GM19239 (cell line): ENCODE data around the gene IMP4.
"Not testable (repeated sequence)": the region's sequence is repeated elsewhere in the genome, so short reads cannot be mapped to it uniquely, and the experiment has no call there.

ENCODE experiments used
- DNase-seq: peaks from one replicate; pipeline ENCODE4 v3.0.0; 2011; ENCODE audit warnings: low spot score; ENCODE audit not compliant: insufficient read length
- FAIRE-seq: peaks from 2 replicates; lab custom pipeline; 2011; peaks lifted over from hg19 to GRCh38; lab: Jason Lieb, UNC

Gene IMP4, protein sequence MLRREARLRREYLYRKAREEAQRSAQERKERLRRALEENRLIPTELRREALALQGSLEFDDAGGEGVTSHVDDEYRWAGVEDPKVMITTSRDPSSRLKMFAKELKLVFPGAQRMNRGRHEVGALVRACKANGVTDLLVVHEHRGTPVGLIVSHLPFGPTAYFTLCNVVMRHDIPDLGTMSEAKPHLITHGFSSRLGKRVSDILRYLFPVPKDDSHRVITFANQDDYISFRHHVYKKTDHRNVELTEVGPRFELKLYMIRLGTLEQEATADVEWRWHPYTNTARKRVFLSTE

DNA sequence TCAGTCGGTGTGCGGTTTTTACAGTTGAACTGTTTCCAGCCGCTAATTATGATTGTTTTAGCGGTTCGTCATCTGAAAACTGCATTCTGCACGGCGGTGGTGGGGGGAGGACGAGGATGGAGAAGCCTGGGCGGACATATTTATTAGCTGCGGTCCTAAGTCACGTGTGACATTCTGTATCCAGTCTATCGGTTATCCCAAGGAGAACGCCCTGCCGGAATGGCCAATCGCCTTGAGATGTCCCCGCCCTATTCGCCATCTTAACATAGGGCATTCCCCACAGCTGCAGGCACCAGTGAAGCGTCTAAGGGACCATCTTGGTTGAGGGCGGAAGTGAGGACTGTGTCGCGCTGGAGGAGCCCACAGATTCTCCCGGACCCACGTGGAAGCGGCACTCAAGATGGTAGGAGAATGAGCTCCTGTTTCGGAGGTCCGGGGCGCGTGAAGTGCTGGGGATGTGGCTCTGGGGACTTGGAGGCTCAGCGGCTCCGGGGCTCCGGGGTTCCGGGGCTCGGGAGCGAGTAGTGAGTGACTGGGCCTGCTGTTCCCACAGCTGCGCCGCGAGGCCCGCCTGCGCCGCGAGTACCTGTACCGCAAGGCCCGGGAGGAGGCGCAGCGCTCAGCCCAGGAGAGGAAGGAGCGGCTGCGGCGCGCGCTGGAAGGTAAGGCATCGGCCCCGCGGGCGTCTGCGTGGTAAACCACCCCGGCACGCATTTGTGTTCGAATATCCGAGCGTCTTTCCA, at the start of gene IMP4:
IMP4 (plus strand) TSS at position 365 of the 743 bp plus-strand sequence; CDS start at position 401, 36 bp downstream.
- FAIRE-seq (peak; percentile 93), DNase-seq (peak; percentile 77)

DNA sequence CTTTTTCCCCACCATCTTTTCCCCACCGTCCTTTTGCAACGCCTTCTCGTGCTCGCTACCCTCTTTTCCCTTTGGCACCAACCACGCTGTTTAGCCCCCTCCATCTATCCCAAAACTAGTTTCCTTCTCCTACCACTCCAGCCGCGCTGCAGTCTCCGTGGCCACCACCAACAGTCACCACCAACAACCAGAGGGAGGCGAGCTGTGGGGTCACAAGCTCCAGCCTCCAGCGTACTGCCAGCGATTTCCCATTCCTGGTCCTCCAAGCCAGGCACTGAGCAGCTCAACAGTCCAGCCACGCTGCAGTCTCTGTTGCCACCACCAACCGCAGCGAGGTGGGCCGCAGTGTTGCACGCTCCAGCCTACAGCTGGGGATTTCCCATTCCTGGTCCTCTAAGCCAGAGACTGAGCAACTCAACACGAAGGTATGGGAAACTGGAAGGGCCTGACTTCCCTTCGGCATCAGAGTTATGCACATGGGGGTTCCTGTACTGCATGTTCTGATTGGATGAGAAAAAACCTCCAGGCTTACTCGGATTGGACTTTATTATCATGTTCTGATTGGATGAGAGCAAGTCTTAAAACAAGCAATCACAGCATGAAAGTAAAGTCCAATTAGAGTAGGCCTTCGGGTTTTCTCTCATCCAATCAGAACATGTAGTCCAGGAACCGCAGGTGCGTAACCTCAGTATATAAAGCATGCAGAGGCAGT, 42.3 kb upstream of the IMP4 start:
- no peak for DNase-seq

DNA sequence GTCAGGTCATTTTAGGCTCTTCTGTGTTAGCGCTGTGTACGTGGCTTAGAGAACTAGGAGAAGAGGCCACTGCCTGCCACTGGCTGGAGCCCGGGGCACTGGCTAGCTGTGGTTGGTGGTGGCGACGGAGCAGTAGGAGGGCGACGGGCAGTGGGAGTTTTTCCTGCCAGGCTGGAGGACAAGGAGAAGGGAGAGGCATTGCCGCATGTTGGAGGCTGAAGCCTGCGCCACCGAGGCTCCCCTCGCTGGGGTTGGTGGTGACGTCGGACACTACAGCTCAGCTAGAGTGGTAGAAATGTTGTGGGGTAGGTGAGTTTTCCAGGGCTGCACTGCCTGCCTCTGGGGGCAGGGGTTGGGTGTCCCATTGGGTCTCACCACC, 41.7 kb upstream of the IMP4 start:
- DNase-seq (no peak), FAIRE-seq (no peak)

More for the DNA sequence above, 42.3 kb upstream of the IMP4 start:
- FAIRE-seq: no peak

DNA sequence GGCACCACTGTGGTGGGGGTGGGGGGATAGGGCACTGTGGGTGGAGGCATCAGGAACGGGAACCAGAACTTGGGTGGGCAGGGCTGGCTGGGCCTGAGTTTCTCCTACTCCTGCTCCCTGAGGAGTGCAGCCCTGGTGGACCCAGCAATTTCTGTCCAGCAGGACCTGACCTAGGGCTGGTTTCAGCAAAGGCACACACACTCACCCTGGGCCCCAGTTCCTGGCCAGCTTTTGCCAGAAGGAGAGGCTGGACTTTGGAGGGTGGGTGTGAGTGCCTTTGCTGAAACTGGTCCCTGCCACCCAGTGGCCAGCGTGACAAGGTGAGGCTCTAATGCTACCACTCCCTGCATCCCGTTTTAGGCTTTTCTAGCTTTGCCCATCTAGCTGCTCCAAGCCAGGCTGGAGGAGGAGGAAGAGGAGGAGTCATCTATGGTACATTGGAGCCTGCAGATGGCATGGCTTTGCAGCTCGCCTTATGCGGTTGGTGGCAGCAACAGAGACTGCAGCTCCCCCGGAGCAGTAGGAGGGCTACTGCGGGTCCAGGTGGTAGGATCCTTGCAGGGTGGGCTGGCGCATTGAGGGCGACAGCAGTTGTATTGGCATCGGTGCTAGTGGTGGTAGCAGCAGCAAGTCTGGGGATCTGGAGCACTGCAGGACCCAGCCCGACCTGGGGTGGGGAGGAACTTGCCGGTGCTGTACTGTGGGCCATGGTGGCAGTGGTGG, 40.4 kb upstream of the IMP4 start:
- no peak for DNase-seq
- no peak for FAIRE-seq

DNA sequence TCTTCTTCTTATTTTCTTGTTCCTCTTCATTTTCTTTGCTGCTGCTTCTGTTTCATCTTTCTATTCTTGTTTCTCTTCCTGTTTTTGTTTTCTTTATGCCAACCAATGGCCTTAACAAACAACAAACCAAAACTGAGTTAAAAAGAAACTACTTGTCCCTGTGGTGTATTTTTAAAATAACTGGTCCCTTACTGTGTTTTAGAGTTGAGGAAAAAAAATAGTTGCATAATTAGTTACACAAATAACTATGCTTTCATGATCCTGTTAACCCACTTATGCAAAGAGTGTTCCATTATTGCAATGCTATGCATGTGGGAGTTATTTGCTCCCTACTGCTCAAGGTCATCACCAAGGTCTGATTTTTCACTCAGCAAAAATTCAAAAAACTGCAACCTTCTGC, 39.5 kb upstream of the IMP4 start:
- FAIRE-seq: no peak
- DNase-seq: no peak

DNA sequence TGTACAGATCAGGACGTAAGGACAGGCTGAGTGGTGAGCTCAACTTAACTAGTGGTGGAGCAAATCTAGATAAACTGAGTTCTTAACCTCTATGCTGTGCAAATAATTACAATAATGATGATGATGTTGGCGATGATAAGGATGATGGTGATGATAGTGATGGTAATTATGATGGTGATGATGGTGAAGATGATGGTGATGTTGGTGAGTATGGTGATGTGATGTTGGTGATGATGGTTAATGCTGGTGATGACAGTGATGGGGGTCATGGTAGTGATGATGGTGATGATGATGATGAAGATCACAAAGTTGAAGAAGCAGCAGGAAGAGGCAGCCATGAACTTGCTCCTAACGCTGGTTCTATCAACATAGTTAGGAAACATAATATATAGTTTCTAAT, 38.0 kb upstream of the IMP4 start:
- no peak for FAIRE-seq
- DNase-seq: no peak

DNA sequence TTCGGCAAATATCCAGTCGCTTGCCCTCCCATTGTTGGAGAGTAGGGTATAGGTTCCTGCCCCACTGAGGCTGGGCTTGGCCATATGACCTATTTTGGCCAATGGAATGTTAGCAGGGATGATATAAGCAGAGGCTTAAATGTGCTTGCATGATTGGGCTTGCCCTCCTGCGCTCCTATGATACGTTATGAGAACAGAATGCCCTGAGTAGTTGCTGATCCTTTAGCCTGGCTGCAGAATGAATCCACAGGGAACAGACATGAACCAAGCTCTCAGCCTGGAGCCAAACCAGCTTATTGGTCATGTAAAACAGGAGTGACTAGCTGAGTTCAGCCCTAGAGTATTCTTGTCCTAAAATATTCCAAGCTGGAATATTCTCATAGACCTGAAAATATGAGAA, 34.8 kb upstream of the IMP4 start:
- FAIRE-seq (no peak), DNase-seq (no peak)

DNA sequence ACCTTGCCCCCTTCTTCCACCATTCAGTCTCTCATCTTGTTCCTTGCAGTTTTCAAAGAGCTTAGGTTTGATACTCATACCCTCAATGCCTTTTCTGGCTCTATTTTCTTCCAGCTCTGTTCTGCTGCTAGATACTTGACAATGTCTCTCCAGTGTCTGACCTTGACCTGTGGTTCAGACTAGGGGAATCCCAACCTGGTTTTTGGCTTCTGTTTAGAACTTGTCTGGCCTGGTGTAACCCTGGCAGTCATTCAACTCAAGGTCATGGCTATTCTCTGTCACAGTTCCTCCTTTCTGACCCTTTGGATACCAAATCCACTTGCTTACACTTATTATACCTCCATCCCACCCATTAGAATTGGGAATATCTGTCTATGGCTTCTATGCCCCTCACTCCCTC, 31.8 kb upstream of the IMP4 start:
- DNase-seq: no peak
- no peak for FAIRE-seq

DNA sequence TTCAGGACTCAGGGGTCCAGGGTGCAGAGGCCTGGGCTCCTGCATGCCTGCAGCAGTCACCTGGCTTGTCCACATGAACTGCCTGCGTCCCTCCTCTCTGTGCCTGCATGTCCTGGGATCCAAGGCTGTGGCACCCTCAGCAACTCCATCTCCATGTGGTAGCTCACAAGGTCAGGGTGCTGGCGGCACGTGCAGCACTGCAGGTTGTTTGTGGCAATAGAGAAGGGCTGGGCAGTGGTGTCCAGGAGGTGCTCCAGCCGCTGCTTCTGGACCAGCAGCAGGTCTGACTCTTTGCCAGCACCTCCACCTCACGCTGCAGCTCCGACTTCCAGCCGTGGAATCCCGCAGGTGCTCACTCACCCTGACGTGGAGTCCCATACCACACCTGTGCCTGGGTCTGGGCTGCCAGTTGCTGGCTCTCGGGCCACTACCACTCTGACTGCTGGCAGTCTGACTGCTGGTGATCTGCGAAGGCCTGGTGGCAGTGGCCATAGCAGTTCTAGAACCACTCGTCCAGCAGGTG, 28.8 kb upstream of the IMP4 start:
- FAIRE-seq (no peak), DNase-seq (no peak)

DNA sequence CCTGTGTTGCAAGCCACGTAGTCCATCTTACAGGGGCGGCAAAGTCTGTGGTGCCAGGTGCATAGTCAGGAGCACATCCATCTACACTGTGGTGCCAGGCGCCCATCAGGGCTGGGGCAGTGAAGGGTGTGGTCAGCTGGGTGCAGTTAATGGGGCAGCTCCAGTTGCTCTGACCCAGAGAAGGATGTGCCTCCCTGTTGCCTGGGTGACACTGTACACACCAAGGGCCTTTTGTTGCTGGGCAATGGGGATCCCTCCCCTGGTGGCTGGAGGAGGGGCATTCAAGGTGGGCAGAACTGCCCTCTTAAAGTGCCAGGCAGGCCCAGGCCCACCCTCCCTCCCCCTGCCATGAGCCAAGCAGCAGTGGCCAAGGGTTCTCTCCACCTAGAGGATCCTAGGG, 28.3 kb upstream of the IMP4 start:
- DNase-seq (no peak), FAIRE-seq (no peak)

DNA sequence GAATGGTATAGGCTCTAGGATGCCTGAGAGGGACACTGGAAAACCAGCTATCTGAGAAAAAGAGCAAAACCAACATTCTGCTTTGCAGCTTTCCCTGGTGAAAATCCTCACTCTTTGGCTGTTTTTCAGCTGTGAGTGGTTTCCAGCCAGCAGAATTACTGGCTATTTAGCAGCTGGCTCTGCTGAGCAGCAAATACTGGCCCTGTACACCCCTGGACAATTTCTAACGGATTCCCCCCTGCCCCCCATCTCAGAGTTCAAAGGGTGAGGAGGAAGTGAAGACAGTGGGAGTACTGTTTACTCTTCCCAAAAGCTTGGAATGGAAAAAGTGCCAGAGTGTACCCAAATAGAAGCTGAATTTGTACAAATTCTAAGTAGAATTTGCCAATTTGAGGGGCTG, 26.1 kb upstream of the IMP4 start:
- DNase-seq: no peak
- FAIRE-seq: no peak

DNA sequence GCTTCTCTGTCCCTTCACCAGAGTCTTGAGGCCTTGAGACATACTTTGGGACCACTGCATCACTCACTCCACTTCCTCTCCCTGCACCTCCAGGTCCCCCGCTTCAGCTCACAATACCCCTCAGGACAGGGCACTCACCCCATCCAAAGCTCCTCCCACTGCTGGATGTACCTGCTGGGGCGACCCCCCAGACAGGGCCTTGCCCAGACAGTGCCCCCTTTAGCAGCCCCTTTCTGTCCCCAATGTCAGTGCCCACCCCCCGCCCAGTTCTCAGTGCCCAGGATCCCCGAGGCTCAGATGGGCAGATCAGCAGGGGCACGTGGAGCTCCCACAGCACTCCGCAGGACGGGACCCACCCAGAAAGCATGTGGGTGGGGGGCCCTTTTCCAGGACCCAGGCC, 23.8 kb upstream of the IMP4 start:
- no peak for FAIRE-seq
- no peak for DNase-seq

DNA sequence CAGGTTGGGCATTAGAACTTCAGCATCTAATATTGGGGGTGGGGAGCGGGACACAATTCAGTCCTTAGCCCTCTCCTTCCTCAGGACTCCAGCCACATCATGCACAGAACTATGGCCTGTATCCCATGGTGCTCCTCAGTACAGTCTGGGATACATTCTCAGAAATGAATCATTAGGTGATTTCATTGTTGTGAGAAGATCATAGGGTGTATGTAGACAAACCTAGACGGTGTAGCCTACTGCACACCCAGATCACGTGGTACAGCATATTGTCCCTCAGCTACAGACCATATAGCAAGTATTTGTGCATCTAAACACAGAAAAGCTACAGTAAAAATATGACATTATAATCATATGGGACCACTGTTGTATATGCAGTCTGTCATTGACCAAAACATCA, 23.2 kb upstream of the IMP4 start:
- FAIRE-seq (no peak), DNase-seq (no peak)

DNA sequence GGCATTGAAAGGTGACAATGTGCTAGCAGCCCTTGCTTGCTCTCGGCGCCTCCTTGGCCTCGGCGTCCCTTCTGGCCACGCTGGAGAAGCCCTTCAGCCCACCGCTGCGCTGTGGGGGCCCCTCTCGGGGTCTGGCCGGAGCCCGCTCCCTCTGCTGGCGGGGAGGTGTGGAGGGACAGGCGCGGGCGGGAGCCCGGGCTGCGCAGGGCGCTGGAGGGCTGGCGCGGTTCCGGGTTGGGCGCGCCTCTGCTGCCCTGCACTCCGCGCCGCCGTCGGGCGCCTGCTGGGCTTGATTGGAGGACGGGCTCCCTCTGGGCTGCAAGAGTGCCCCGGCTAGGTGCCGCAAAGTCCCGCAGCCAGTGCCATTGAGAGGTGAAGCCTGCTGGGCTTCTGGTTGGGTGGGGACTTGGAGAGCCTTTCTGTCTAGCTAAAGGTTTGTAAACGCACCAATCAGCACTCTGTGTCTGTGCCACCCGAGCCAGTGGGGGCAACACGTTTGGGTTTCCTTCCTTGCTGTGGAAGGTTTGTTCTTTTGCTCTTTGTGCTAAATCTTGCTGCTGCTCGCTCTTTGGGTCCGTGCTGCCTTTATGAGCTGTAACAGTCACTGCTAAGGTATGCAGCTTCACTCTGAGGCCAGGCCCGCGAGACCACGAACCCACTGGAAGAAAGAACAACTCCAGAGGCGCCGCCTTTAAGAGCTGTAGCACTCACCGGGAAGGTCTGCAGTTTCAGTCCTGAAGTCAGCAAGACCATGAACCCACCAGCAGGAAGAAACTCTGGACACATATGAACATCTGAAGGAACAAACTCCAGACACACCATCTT, 14.8 kb upstream of the IMP4 start:
- no peak for DNase-seq
- FAIRE-seq: no peak

DNA sequence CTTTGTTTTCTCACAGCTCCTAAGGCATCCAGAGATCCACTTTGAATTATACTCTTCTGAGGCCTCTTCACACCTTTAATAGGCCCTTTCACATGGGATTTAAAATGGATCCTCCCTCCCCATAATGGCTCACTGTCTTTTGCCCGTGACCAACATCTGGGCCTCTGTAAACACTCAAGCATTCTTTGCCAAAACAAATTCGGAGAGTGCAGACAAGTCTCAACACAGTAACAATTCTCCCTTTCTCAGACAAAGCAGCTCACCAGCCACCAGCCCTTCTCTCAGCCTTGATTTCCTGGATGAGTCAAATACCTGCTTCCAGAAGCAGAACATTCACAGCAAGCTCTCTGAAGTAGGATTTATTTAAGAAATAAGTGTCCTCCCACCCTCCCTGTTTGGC, 14.0 kb upstream of the IMP4 start:
- FAIRE-seq: no peak
- no peak for DNase-seq

DNA sequence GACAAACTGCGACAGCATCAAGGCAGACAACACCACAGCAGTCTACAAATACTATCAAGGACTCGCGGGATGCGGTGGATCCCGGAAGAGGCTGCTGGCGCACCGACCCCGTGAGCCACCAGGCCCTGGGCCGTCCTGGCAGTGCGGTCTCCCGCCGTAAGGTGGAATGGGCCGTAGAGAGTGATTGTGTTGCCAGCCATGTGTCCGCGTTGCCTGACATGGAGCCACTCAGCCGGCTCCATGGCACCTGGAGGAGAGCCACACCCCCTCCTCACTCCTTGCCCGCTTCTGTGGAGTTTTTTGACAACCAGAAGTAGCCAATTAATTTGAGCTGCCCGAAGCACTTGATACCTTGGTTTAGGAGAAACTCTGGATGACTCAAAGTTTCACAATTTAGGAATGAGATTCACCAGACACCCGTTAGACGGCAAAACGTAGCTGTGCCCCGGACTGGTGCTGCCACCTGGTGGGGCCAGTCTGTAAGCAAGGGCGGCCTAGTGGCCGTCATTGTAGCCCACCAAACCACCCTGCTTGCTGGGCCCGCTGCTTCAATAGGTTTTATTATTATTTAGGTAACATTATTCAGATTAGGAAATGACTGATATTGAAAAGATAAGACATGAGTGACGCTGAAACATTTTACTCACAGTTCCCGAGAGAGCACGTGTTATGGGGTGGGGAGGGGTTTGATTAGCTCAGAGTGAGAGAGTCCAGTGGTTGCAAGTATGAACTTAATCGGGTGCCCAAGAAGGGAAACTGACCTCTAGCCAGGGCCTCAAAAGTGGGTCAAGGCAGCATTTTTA, 10.2 kb upstream of the IMP4 start:
- DNase-seq: peak; percentile 65
- FAIRE-seq: peak; percentile 88

DNA sequence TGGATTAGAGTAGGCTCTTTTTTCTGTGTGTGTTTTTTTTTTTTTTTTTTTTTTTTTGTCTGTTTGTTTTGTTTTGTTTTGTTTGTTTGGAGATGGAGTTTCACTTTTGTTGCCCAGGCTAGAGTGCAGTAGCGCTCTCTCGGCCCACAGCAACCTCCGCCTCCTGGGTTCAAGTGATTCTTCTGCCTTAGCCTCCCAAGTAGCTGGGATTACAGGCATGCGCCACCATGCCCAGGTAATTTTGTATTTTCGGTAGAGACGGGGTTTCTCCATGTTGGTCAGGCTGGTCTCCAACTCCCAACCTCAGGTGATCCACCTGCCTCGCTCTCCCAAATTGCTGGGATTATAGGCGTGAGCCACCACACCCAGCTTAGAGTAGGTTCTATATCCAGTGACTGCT, 9.4 kb upstream of the IMP4 start:
- not testable (repeated sequence) for DNase-seq, FAIRE-seq

DNA sequence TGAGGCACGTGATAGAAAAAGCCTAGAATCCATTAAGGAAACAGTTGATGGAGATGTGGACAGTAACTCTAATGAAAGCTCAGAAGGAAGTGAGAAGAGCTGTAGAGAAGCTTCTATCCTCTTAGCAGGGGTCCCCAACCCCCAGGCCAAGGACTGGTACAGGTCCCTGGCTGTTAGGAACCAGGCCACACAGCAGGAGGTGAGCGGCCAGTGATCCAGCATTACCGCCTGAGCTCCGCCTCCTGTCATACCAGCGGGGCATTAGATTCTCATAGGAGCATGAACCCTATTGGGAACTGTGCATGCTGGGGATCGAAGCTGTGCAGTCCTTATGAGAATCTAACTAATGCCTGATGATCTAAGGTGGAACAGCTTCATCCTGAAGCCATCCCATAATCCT, 8.7 kb upstream of the IMP4 start:
- FAIRE-seq: no peak

DNA sequence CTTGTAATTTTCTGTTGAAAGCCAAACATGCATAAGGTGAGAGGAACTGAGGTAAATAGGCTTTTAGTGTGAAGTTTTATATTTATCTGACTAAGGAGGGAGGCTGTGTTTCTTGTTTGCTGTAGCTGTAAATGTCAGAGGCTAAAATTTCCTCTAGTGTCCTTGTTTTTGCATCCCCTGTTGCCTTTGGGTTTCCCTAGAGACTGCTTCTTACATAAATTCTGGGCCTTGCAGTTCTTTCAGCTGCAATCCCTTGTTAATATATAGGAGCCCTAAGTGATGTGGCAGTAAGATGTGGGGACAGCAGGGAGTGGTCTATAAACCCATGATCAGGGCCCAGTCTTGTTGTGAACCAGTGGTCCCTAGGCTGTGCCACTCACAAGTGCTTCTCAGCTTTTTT, 7.5 kb upstream of the IMP4 start:
- no peak for FAIRE-seq
- DNase-seq: no peak

More for the DNA sequence above, 8.7 kb upstream of the IMP4 start:
- no peak for DNase-seq
